H9 (cell line): Measurements from ENCODE around the gene RGL4. TPM values are rescaled to one million over a fixed set of nuclear protein-coding genes. Genes with fewer than 3 reads are reported as not detected.

Experiments
- DNase-seq: peaks from one replicate; pipeline ENCODE4 v3.0.0-alpha.2; 2017
- H2AFZ ChIP-seq: one replicate; pipeline ENCODE4 v1.6.1; 2013; ENCODE audit warnings: mild to moderate bottlenecking, low read length, control low read depth, moderate library complexity
- H2AK5ac ChIP-seq: 2 replicates; pipeline ENCODE4 v1.6.1; 2013; ENCODE audit warnings: low read length, control low read depth, mixed read lengths; ENCODE audit not compliant: insufficient read length
- H2BK120ac ChIP-seq: one replicate; pipeline ENCODE4 v1.6.1; 2013; ENCODE audit warnings: low read depth, mild to moderate bottlenecking, low read length, control low read depth, inconsistent platforms; ENCODE audit not compliant: poor library complexity, severe bottlenecking
- H2BK12ac ChIP-seq: 2 replicates; pipeline ENCODE4 v1.6.1; 2013; ENCODE audit warnings: low read length, control low read depth, mixed read lengths, low read depth; ENCODE audit not compliant: insufficient read length
- H2BK15ac ChIP-seq: 2 replicates; pipeline ENCODE4 v1.6.1; 2013; ENCODE audit warnings: low read depth, low read length, control low read depth
- H2BK20ac ChIP-seq: one replicate; pipeline ENCODE4 v1.6.1; 2013; ENCODE audit warnings: low read depth, mild to moderate bottlenecking, low read length, control low read depth, inconsistent platforms; ENCODE audit not compliant: poor library complexity, severe bottlenecking
- H2BK5ac ChIP-seq: 2 replicates; pipeline ENCODE4 v1.6.1; 2013; ENCODE audit warnings: low read length, control low read depth, mixed read lengths; ENCODE audit not compliant: insufficient read length
- H3K14ac ChIP-seq: 2 replicates; pipeline ENCODE4 v1.6.1; 2013; ENCODE audit warnings: low read length, control low read depth; ENCODE audit not compliant: insufficient read depth
- H3K18ac ChIP-seq: 2 replicates; pipeline ENCODE4 v1.6.1; 2013; ENCODE audit warnings: low read depth, mild to moderate bottlenecking, mixed read lengths, low read length, control low read depth; ENCODE audit not compliant: insufficient read length
- H3K23ac ChIP-seq: 2 replicates; pipeline ENCODE4 v1.6.1; 2013; ENCODE audit warnings: low read length, control low read depth, mixed read lengths, low read depth; ENCODE audit not compliant: insufficient read length
- H3K23me2 ChIP-seq: 2 replicates; pipeline ENCODE4 v1.6.1; 2013; ENCODE audit warnings: low read depth, mild to moderate bottlenecking, mixed read lengths, low read length, control low read depth; ENCODE audit not compliant: insufficient read length, poor library complexity, severe bottlenecking
- H3K27ac ChIP-seq: 2 replicates; pipeline ENCODE4 v1.5.1; 2013; ENCODE audit warnings: low read length, control low read depth, mixed read lengths, low read depth; ENCODE audit not compliant: insufficient read length
- H3K27me3 ChIP-seq: 2 replicates; pipeline ENCODE4 v1.6.1; 2013; ENCODE audit warnings: low read length, control low read depth, inconsistent platforms; ENCODE audit not compliant: insufficient read depth
- H3K4ac ChIP-seq: 2 replicates; pipeline ENCODE4 v1.6.1; 2013; ENCODE audit warnings: low read depth, mild to moderate bottlenecking, control low read depth, inconsistent platforms, low read length, moderate library complexity
- H3K4me1 ChIP-seq: 2 replicates; pipeline ENCODE4 v1.6.1; 2013; ENCODE audit warnings: low read length, control low read depth, inconsistent platforms; ENCODE audit not compliant: insufficient read depth
- H3K4me2 ChIP-seq: 2 replicates; pipeline ENCODE4 v1.6.1; 2013; ENCODE audit warnings: low read length, control low read depth, mixed read lengths; ENCODE audit not compliant: insufficient read length, insufficient read depth
- H3K56ac ChIP-seq: 2 replicates; pipeline ENCODE4 v1.6.1; 2013; ENCODE audit warnings: low read depth, mild to moderate bottlenecking, mixed read lengths, low read length, control low read depth; ENCODE audit not compliant: insufficient read length
- H3K79me1 ChIP-seq: 2 replicates; pipeline ENCODE4 v1.6.1; 2013; ENCODE audit warnings: low read depth, mild to moderate bottlenecking, moderate library complexity, low read length, control low read depth, inconsistent platforms; ENCODE audit not compliant: insufficient read depth, poor library complexity, severe bottlenecking
- H3K79me2 ChIP-seq: 2 replicates; pipeline ENCODE4 v1.6.1; 2013; ENCODE audit warnings: low read length, control low read depth, inconsistent platforms; ENCODE audit not compliant: insufficient read depth
- H3K9ac ChIP-seq: 2 replicates; pipeline ENCODE4 v1.6.1; 2013; ENCODE audit warnings: low read length, control low read depth, mixed read lengths; ENCODE audit not compliant: insufficient read length; ENCODE audit errors: extremely low read depth
- H3K9me3 ChIP-seq: one replicate; pipeline ENCODE4 v1.6.1; 2013; ENCODE audit warnings: low read depth, low read length, inconsistent platforms; ENCODE audit not compliant: control insufficient read depth
- H3T11ph ChIP-seq: one replicate; pipeline ENCODE4 v1.6.1; 2013; ENCODE audit warnings: mild to moderate bottlenecking, low read length, control low read depth, inconsistent platforms
- H4K20me1 ChIP-seq: one replicate; pipeline ENCODE4 v1.6.1; 2013; ENCODE audit not compliant: control insufficient read depth, insufficient read length, insufficient read depth
- H4K5ac ChIP-seq: 2 replicates; pipeline ENCODE4 v1.6.1; 2013; ENCODE audit warnings: low read depth, mild to moderate bottlenecking, mixed read lengths, low read length, control low read depth; ENCODE audit not compliant: insufficient read length
- H4K8ac ChIP-seq: replicated peaks from 2 replicates; pipeline ENCODE4 v1.6.1; 2013; ENCODE audit warnings: low read length, control low read depth, mixed read lengths, low read depth; ENCODE audit not compliant: insufficient read length
- H4K91ac ChIP-seq: 2 replicates; pipeline ENCODE4 v1.6.1; 2013; ENCODE audit warnings: low read depth, mild to moderate bottlenecking, moderate library complexity, mixed read lengths, low read length, control low read depth; ENCODE audit not compliant: insufficient read length
- H3K27ac Mint-ChIP-seq, 3 experiments: 2 replicates in 2 of 3; 3 replicates in 1 of 3; pipeline ENCODE4 v1.8.0; 2020 to 2021; ENCODE audit warnings: mixed read lengths in 3 of 3, mild to moderate bottlenecking in 1 of 3, moderate library complexity in 1 of 3
- H3K27me3 Mint-ChIP-seq: 2 replicates; pipeline ENCODE4 v1.8.0; 2021; ENCODE audit warnings: low read depth, mild to moderate bottlenecking, moderate library complexity, mixed read lengths
- H3K36me3 Mint-ChIP-seq, 3 experiments: 2 replicates in 2 of 3; 3 replicates in 1 of 3; pipeline ENCODE4 v1.8.0; 2020 to 2021; ENCODE audit warnings: low read depth in 3 of 3, mixed read lengths in 3 of 3; ENCODE audit not compliant: insufficient read depth in 1 of 3
- H3K4me1 Mint-ChIP-seq, 2 experiments: 2 replicates each; pipeline ENCODE4 v1.8.0; 2020; ENCODE audit warnings: mixed read lengths in 2 of 2
- H3K4me3 Mint-ChIP-seq, 2 experiments: 2 replicates in 1 of 2; 3 replicates in 1 of 2; pipeline ENCODE4 v1.8.0; 2020 to 2021; ENCODE audit warnings: mild to moderate bottlenecking in 2 of 2, mixed read lengths in 2 of 2, moderate library complexity in 1 of 2
- H3K9me3 Mint-ChIP-seq, 2 experiments: 2 replicates in 1 of 2; 3 replicates in 1 of 2; pipeline ENCODE4 v1.8.0; 2020; ENCODE audit warnings: mild to moderate bottlenecking in 2 of 2, mixed read lengths in 2 of 2, moderate library complexity in 1 of 2
- total RNA-seq: library from RNA; stranded (reverse); gene quantifications from 2 replicates; pipeline ENCODE4 v1.2.1, GENCODE V29; 2021
- TF ChIP-seq, protein P1 (sequence below): fragments of 200-600 bp; sonication (generic); conservative IDR thresholded peaks from 3 replicates; pipeline ENCODE4 v1.8.0; 2021; ENCODE audit warnings: antibody characterized with exemption, mild to moderate bottlenecking

Gene RGL4
- total RNA-seq, 1 experiment from 2014 or later: not detected

DNA sequence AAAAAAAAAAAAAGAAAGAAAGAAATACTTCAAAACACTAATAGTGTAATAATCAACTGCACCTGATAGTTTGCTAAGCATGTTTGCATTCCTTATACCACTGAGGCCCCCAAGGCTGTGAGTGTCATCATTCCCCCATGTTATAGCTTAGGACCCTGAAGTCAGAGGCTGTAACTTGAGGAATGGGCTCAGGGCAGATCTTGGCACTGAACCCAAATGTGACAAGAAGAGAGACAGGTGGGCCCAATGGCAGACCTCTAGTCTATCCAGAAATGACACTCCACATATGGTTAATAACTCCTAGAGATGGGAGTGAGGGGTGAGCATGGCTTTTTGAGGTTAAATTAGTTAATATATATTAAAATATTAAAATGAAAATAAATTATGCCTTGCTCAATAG lies 46.9 kb downstream of the RGL4 start:
- no peaks in the 10 kb centered on the region for H4K20me1 ChIP-seq
- no peak overlapping the region for H3K4me2 ChIP-seq
- H3K79me1 ChIP-seq: no peaks in the 10 kb centered on the region
- H4K91ac ChIP-seq: no peak overlapping the region
- H3K4me1 ChIP-seq: no peaks in the 10 kb centered on the region
- H2BK15ac ChIP-seq: no peak overlapping the region
- peaks cover 7% of the 10 kb centered on the region for H3K27me3 Mint-ChIP-seq
- no peak overlapping the region for H2BK12ac ChIP-seq
- H3K79me2 ChIP-seq: no peaks in the 10 kb centered on the region
- H3K27me3 ChIP-seq: no peaks in the 10 kb centered on the region
- H3K36me3 Mint-ChIP-seq: no peaks in the 10 kb centered on the region; a peak in 2 of 7 replicates
- no peak overlapping the region for H4K5ac ChIP-seq
- H2BK20ac ChIP-seq: no peak overlapping the region
- no peak overlapping the region for H3K18ac ChIP-seq
- H2AK5ac ChIP-seq: no peak overlapping the region
- TF ChIP-seq, protein P1, sequence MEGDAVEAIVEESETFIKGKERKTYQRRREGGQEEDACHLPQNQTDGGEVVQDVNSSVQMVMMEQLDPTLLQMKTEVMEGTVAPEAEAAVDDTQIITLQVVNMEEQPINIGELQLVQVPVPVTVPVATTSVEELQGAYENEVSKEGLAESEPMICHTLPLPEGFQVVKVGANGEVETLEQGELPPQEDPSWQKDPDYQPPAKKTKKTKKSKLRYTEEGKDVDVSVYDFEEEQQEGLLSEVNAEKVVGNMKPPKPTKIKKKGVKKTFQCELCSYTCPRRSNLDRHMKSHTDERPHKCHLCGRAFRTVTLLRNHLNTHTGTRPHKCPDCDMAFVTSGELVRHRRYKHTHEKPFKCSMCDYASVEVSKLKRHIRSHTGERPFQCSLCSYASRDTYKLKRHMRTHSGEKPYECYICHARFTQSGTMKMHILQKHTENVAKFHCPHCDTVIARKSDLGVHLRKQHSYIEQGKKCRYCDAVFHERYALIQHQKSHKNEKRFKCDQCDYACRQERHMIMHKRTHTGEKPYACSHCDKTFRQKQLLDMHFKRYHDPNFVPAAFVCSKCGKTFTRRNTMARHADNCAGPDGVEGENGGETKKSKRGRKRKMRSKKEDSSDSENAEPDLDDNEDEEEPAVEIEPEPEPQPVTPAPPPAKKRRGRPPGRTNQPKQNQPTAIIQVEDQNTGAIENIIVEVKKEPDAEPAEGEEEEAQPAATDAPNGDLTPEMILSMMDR: no peak
- no peak overlapping the region for H4K8ac ChIP-seq
- H3T11ph ChIP-seq: no peak overlapping the region
- H3K4me1 Mint-ChIP-seq: peaks cover 0 to 3% of the 10 kb centered on the region in 2 experiments; a peak in 1 of 4 replicates
- H3K14ac ChIP-seq: no peak overlapping the region
- H3K23ac ChIP-seq: no peak overlapping the region
- H3K27ac ChIP-seq: no peak overlapping the region
- no peaks in the 10 kb centered on the region for H3K9me3 Mint-ChIP-seq
- H3K9me3 ChIP-seq: no peaks in the 10 kb centered on the region
- no peak overlapping the region for H2BK120ac ChIP-seq
- no peak overlapping the region for H2BK5ac ChIP-seq
- no peak overlapping the region for H3K9ac ChIP-seq
- H3K4me3 Mint-ChIP-seq: no peak overlapping the region
- H2AFZ ChIP-seq: no peak overlapping the region
- no peak overlapping the region for H3K4ac ChIP-seq
- H3K23me2 ChIP-seq: no peaks in the 10 kb centered on the region
- no peak overlapping the region for H3K27ac Mint-ChIP-seq
- no peak for DNase-seq
- H3K56ac ChIP-seq: no peak overlapping the region
